SK-N-SH (cell line): ENCODE data around the gene CHSY1. TPM values are rescaled to one million over a fixed set of nuclear protein-coding genes. Genes with fewer than 3 reads are reported as not detected.

Source experiments
- CTCF ChIA-PET: fragments of 300-600, 350-600 bp; formaldehyde crosslinking; extraction: SDS; loops from one replicate; lab custom pipeline; 2021; lab: Yijun Ruan, JAX
- POLR2A ChIA-PET: fragments of 350-600 bp; sonication (Branson Sonifier 250); formaldehyde crosslinking; extraction: SDS; loops from one replicate; lab custom pipeline; 2020; ENCODE audit warnings: antibody characterized with exemption, inconsistent platforms; lab: Yijun Ruan, JAX
- DNase-seq: peaks from one replicate; pipeline ENCODE4 v3.0.0; 2012
- H2AFZ ChIP-seq: fragments of 200-600 bp; sonication (generic); 2 replicates; pipeline ENCODE4 v1.8.1; 2016; ENCODE audit warnings: antibody characterized with exemption, mild to moderate bottlenecking, low read depth
- H3F3A ChIP-seq: fragments of 200-600 bp; sonication (generic); replicated peaks from 2 replicates; pipeline ENCODE3; 2016; ENCODE audit warnings: antibody characterized with exemption, mild to moderate bottlenecking; ENCODE audit not compliant: insufficient read depth
- H3K27ac ChIP-seq, 2 experiments: fragments of 200-500 bp in 1 of 2; fragments of 200-600 bp in 1 of 2; sonication (Bioruptor generic) in 1 of 2; sonication (generic), shearing (Covaris generic) in 1 of 2; 2 replicates each; pipeline versions ENCODE4 v1.5.1 to v1.6.1; 2014 to 2016; ENCODE audit warnings: low read depth in 2 of 2, inconsistent platforms in 1 of 2, low read length in 1 of 2, mild to moderate bottlenecking in 1 of 2, mixed read lengths in 1 of 2
- H3K27me3 ChIP-seq: fragments of 200-600 bp; sonication (generic), shearing (Covaris generic); 2 replicates; pipeline ENCODE4 v1.6.1; 2016; ENCODE audit warnings: mixed run types; ENCODE audit not compliant: insufficient read depth
- H3K36me3 ChIP-seq, 2 experiments: fragments of 200-500 bp in 1 of 2; fragments of 200-600 bp in 1 of 2; sonication (Bioruptor generic) in 1 of 2; sonication (generic) in 1 of 2; replicated peaks in 1 of 2; 2 replicates each; pipeline versions ENCODE3 to v1.5.1; 2014 to 2016; ENCODE audit warnings: low read length in 1 of 2, mild to moderate bottlenecking in 1 of 2; ENCODE audit not compliant: insufficient read depth in 2 of 2, control insufficient read depth in 1 of 2
- H3K4me1 ChIP-seq, 2 experiments: fragments of 200-500 bp in 1 of 2; fragments of 200-600 bp in 1 of 2; sonication (Bioruptor generic) in 1 of 2; sonication (generic), shearing (Covaris generic) in 1 of 2; 2 replicates each; pipeline versions ENCODE4 v1.5.1 to v1.6.1; 2014 to 2016; ENCODE audit warnings: low read depth in 1 of 2, low read length in 1 of 2, mixed run types in 1 of 2; ENCODE audit not compliant: insufficient read depth in 2 of 2, control insufficient read depth in 1 of 2
- H3K4me2 ChIP-seq: fragments of 200-600 bp; sonication (generic), shearing (Covaris generic); 2 replicates; pipeline ENCODE4 v1.6.1; 2017; ENCODE audit warnings: mixed run types
- H3K4me3 ChIP-seq, 2 experiments: fragments of 200-500 bp in 1 of 2; fragments of 200-600 bp in 1 of 2; sonication (Bioruptor generic) in 1 of 2; sonication (generic), shearing (Covaris generic) in 1 of 2; 2 replicates each; pipeline versions ENCODE4 v1.5.1 to v1.8.1; 2014 to 2016; ENCODE audit warnings: low read depth in 2 of 2, inconsistent platforms in 1 of 2, low read length in 1 of 2, mild to moderate bottlenecking in 1 of 2, mixed read lengths in 1 of 2, moderate library complexity in 1 of 2
- H3K79me2 ChIP-seq: fragments of 200-600 bp; sonication (generic); 2 replicates; pipeline ENCODE4 v1.8.1; 2017; ENCODE audit warnings: mild to moderate bottlenecking; ENCODE audit not compliant: insufficient read depth
- H3K9ac ChIP-seq: fragments of 200-600 bp; sonication (generic); 2 replicates; pipeline ENCODE4 v1.6.1; 2017; ENCODE audit warnings: mixed run types
- H3K9me2 ChIP-seq: fragments of 200-600 bp; sonication (generic); 2 replicates; pipeline ENCODE4 v1.6.1; 2017; ENCODE audit warnings: mixed run types
- H3K9me3 ChIP-seq: fragments of 200-600 bp; sonication (generic); 2 replicates; pipeline ENCODE4 v1.6.1; 2017; ENCODE audit warnings: mixed run types, mild to moderate bottlenecking, moderate library complexity
- H4K20me1 ChIP-seq: fragments of 200-600 bp; sonication (generic); 2 replicates; pipeline ENCODE4 v1.6.1; 2017; ENCODE audit warnings: mild to moderate bottlenecking, mixed run types; ENCODE audit not compliant: insufficient read depth
- CHD2 ChIP-seq: fragments of 150-350 bp; IDR thresholded peaks from 2 replicates; pipeline ENCODE4 v1.6.1; 2018; ENCODE audit warnings: low read length; ENCODE audit not compliant: partially characterized antibody
- ELF1 ChIP-seq: IDR thresholded peaks from 2 replicates; pipeline ENCODE4 v1.4.0; 2012
- EP300 ChIP-seq, 2 experiments: IDR thresholded peaks; 2 replicates each; pipeline versions ENCODE4 v1.4.0 to v1.6.1; 2012; ENCODE audit warnings: borderline replicate concordance in 1 of 2, low read depth in 1 of 2, low read length in 1 of 2
- FOSL2 ChIP-seq: IDR thresholded peaks from 2 replicates; pipeline ENCODE4 v1.4.0; 2012; ENCODE audit warnings: low read depth, mild to moderate bottlenecking, moderate library complexity, borderline replicate concordance
- FOXM1 ChIP-seq: IDR thresholded peaks from 2 replicates; pipeline ENCODE4 v1.4.0; 2012; ENCODE audit warnings: low read depth, mild to moderate bottlenecking
- MAX ChIP-seq: IDR thresholded peaks from 2 replicates; pipeline ENCODE4 v1.4.0; 2012; ENCODE audit warnings: low read depth
- MEF2A ChIP-seq: IDR thresholded peaks from 2 replicates; pipeline ENCODE4 v1.4.0; 2012; ENCODE audit warnings: low read depth, borderline replicate concordance
- MXI1 ChIP-seq: IDR thresholded peaks from 2 replicates; pipeline ENCODE4 v1.6.1; 2012; ENCODE audit warnings: mild to moderate bottlenecking, low read depth, low read length, improper control_type of control experiment
- NRF1 ChIP-seq: IDR thresholded peaks from 2 replicates; pipeline ENCODE4 v1.6.1; 2012; ENCODE audit warnings: low read depth, mild to moderate bottlenecking, low read length
- PBX3 ChIP-seq: IDR thresholded peaks from 2 replicates; pipeline ENCODE4; 2012
- RXRA ChIP-seq: IDR thresholded peaks from 2 replicates; pipeline ENCODE4 v1.4.0; 2012; ENCODE audit warnings: low read depth, mild to moderate bottlenecking, borderline replicate concordance
- SIN3A ChIP-seq: IDR thresholded peaks from 2 replicates; pipeline ENCODE4 v1.6.1; 2012; ENCODE audit warnings: low read depth, mild to moderate bottlenecking, low read length, moderate library complexity, borderline replicate concordance
- TCF12 ChIP-seq: IDR thresholded peaks from 2 replicates; pipeline ENCODE4 v1.4.0; 2012
- WGBS: methylation state at CpG from one replicate; pipeline ENCODE4 v1.1.6; 2017; ENCODE audit warnings: low lambda C conversion rate; 5-methylcytosine and 5-hydroxymethylcytosine counted together
- polyA plus RNA-seq, 3 experiments: library from polyadenylated mRNA; depleted of rRNA; stranded (reverse); fragments of >200 nt; gene quantifications; 2 replicates each; pipeline ENCODE4 v1.2.3, GENCODE V29; 2012
- TF ChIP-seq, protein P1 (sequence below): IDR thresholded peaks from 2 replicates; pipeline ENCODE4 v1.6.1; 2012; ENCODE audit warnings: mild to moderate bottlenecking, low read depth, low read length, moderate library complexity
- TF ChIP-seq, protein P2 (sequence below): fragments of 150-350 bp; IDR thresholded peaks from 2 replicates; pipeline ENCODE4 v1.6.1; 2016; ENCODE audit warnings: mild to moderate bottlenecking, low read depth, low read length

The CHSY1 gene
- polyA plus RNA-seq, 1 of the 3 experiments (the other 2 are of a cell fraction) = 15.7 TPM

DNA sequence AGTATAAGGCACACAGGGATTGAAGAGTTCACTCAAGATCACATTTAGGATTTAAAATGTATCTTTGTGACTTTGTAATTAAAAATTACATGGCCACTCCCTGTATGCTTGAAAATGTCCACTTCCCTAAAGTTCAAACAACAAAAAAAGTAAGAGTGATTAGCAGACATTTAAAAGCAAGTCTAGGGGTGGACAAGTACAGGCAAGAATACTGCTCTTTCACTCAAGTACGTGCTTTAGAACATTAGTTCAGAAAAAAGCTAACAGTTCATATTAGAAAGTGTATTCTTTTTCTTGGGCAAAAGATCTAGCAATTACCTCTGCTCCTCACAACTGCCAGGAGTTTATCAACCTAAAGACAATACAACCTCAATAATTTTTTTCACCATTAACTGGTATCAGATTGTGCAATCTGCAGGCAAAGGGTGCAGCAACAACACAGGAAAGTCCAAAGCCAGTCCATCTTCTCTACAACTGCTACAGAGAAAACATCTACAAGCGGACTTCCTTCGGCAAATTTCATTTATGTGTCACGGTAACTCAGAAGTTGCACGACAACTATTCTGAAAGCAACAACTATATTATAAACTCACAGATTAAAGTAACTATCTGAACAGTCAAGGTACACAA, 18.1 kb downstream of the CHSY1 start:
- ChIA-PET POLR2A (no interaction called here), CTCF (interaction anchor here (1.1 kb wide), 1 partner anchor 16 kb away, joined by 4 read pairs; no protein-coding TSS in a partner anchor)
- H3F3A ChIP-seq = no peaks in the 10 kb centered on the region
- H3K36me3 ChIP-seq = peaks cover 32 to 35% of the 10 kb centered on the region in 2 experiments
- no peak overlapping the region for H3K4me3 ChIP-seq
- 0 out of 2 replicates have a peak, but pooled peaks cover 3% of the 10 kb centered on the region for H3K9me2 ChIP-seq
- H2AFZ ChIP-seq = no peak overlapping the region
- no peaks in the 10 kb centered on the region for H3K27me3 ChIP-seq
- TF ChIP-seq, protein P1, sequence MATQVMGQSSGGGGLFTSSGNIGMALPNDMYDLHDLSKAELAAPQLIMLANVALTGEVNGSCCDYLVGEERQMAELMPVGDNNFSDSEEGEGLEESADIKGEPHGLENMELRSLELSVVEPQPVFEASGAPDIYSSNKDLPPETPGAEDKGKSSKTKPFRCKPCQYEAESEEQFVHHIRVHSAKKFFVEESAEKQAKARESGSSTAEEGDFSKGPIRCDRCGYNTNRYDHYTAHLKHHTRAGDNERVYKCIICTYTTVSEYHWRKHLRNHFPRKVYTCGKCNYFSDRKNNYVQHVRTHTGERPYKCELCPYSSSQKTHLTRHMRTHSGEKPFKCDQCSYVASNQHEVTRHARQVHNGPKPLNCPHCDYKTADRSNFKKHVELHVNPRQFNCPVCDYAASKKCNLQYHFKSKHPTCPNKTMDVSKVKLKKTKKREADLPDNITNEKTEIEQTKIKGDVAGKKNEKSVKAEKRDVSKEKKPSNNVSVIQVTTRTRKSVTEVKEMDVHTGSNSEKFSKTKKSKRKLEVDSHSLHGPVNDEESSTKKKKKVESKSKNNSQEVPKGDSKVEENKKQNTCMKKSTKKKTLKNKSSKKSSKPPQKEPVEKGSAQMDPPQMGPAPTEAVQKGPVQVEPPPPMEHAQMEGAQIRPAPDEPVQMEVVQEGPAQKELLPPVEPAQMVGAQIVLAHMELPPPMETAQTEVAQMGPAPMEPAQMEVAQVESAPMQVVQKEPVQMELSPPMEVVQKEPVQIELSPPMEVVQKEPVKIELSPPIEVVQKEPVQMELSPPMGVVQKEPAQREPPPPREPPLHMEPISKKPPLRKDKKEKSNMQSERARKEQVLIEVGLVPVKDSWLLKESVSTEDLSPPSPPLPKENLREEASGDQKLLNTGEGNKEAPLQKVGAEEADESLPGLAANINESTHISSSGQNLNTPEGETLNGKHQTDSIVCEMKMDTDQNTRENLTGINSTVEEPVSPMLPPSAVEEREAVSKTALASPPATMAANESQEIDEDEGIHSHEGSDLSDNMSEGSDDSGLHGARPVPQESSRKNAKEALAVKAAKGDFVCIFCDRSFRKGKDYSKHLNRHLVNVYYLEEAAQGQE = no peak
- TF ChIP-seq, protein P2, sequence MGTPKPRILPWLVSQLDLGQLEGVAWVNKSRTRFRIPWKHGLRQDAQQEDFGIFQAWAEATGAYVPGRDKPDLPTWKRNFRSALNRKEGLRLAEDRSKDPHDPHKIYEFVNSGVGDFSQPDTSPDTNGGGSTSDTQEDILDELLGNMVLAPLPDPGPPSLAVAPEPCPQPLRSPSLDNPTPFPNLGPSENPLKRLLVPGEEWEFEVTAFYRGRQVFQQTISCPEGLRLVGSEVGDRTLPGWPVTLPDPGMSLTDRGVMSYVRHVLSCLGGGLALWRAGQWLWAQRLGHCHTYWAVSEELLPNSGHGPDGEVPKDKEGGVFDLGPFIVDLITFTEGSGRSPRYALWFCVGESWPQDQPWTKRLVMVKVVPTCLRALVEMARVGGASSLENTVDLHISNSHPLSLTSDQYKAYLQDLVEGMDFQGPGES = no peak
- TF ChIP-seq FOXM1 (no peak), EP300 (IDR thresholded peaks at IDR 0.05; ENCODE audit: borderline replicate concordance in 1 of 2, low read depth in 1 of 2, low read length in 1 of 2) (no peak), FOSL2 (no peak), MEF2A (no peak), MXI1 (no peak), RXRA (no peak), SIN3A (no peak)
- no peak overlapping the region for H3K4me2 ChIP-seq
- H3K9me3 ChIP-seq = no peaks in the 10 kb centered on the region
- DNase-seq = no peak
- no peak overlapping the region for H3K9ac ChIP-seq
- H3K79me2 ChIP-seq = peaks cover 100% of the 10 kb centered on the region
- H4K20me1 ChIP-seq = peaks cover 60% of the 10 kb centered on the region
- peak overlapping the region in 1 of 2 experiments; percentile 31; a peak in 1 of 4 replicates for H3K27ac ChIP-seq
- 97% methylated on average over 5 of the region's 5 CpGs for WGBS
- peaks cover 0 to 6% of the 10 kb centered on the region in 2 experiments; a peak in 1 of 4 replicates for H3K4me1 ChIP-seq

DNA sequence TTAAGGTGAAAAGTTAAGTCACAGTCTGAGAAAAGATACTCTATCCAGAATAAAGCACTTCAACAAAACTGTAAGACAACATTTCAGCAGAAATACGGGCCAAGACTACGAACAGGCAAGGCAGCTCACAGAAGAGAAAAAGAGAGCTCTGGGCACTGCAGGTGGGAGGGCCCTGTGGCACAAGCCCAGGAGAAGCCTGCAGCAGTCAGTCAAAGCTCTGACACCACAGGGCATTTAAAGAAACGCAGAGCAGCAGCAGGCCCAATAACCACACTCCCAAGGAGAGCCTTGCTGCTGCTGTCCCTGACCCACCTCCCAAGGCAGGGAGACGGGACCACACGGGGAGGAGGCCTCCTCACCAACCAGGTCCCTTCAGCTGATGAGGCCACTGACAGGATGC, 19.2 kb downstream of the CHSY1 start:
- Histone ChIP-seq H3K4me1 (peaks cover 0 to 6% of the 10 kb centered on the region in 2 experiments; a peak in 1 of 4 replicates), H3K27ac (no peak overlapping the region; a peak in 1 of 4 replicates), H4K20me1 (peaks cover 49% of the 10 kb centered on the region), H3K4me2 (no peak overlapping the region), H3K27me3 (no peaks in the 10 kb centered on the region), H3K4me3 (no peak overlapping the region), H3F3A (no peaks in the 10 kb centered on the region)
- CTCF ChIA-PET = interaction anchor here (0.7 to 1.1 kb wide), 2 partner anchors 17 to 36 kb away, joined by 3 to 4 read pairs; no protein-coding TSS in a partner anchor
- DNase-seq = no peak
- POLR2A ChIA-PET = interaction anchor here (0.9 kb wide), 1 partner anchor 9 kb away, joined by 3 read pairs; no protein-coding TSS in a partner anchor
- no peak for TF ChIP-seq NRF1
- no peak; the same call in 1 of the 2 replicates for TF ChIP-seq PBX3
- no peak for TF ChIP-seq SIN3A
- no peak for TF ChIP-seq MAX
- TF ChIP-seq ELF1 = no peak
- TF ChIP-seq EP300 (IDR thresholded peaks at IDR 0.05; ENCODE audit: borderline replicate concordance in 1 of 2, low read depth in 1 of 2, low read length in 1 of 2) = no peak
- TF ChIP-seq CHD2 = no peak
- no peak for TF ChIP-seq TCF12
- TF ChIP-seq MEF2A = no peak
- TF ChIP-seq, all 33 proteins: peak for 0
- WGBS = 75% methylated on average over 5 of the region's 5 CpGs
- no peak overlapping the region for H2AFZ ChIP-seq
- no peaks in the 10 kb centered on the region for H3K9me2 ChIP-seq
- no peak overlapping the region for H3K9ac ChIP-seq
- H3K79me2 ChIP-seq = peaks cover 100% of the 10 kb centered on the region
- H3K36me3 ChIP-seq = peaks cover 32 to 37% of the 10 kb centered on the region in 2 experiments
- no peaks in the 10 kb centered on the region; the same call in 1 of the 2 replicates for H3K9me3 ChIP-seq
